HUES48 (cell line): ENCODE measurements around the gene AP3D1.

Source experiments
- H3K27ac ChIP-seq: one replicate; pipeline ENCODE4 v1.7.0; 2013; ENCODE audit warnings: low read depth, low read length, inconsistent platforms
- H3K27me3 ChIP-seq: 2 replicates; pipeline ENCODE4 v1.6.1; 2013; ENCODE audit warnings: mild to moderate bottlenecking, low read length; ENCODE audit not compliant: control insufficient read depth, insufficient read depth
- H3K36me3 ChIP-seq: 2 replicates; pipeline ENCODE4 v1.6.1; 2013; ENCODE audit warnings: low read length; ENCODE audit not compliant: control insufficient read depth, insufficient read depth
- H3K4me1 ChIP-seq: 2 replicates; pipeline ENCODE4 v1.6.1; 2013; ENCODE audit warnings: mild to moderate bottlenecking, low read length; ENCODE audit not compliant: control insufficient read depth, insufficient read depth
- H3K4me3 ChIP-seq: 2 replicates; pipeline ENCODE4 v1.5.1; 2013; ENCODE audit warnings: mild to moderate bottlenecking, low read depth, low read length
- H3K9ac ChIP-seq: 2 replicates; pipeline ENCODE4 v1.6.1; 2013; ENCODE audit warnings: mild to moderate bottlenecking, low read depth, low read length, moderate library complexity
- H3K9me3 ChIP-seq: 2 replicates; pipeline ENCODE4 v1.6.1; 2013; ENCODE audit warnings: low read length; ENCODE audit not compliant: control insufficient read depth, insufficient read depth

AP3D1 gene

DNA sequence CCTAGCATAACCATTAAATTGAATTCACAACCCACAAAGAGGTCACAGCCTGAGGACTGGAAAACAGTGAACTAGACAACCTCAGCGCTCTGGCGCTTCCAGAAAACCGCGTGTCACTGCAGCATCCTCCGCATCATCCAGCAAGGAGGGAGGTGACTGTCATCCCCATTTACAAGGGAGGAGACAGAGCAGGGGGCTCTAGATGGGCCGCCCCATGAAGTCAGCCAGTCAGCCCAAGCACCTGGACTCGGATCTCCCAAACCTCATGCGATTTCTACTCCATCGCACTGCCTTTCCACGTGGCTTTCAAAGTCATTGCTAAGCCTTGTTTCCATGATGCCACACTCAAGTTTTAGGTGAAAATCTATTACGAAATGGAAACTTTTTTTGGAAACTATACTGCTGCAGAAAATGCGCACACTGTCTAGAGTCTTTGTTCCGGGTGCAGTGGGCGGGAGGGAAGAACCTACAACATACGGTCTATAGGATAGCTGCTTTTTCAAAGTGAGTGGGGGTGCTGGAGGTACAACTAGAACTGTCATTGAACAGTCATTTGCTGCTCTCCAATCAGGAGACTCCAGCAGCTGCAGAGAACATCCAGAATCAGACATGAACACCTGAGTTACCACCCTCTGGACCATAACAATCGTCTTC lies 2.8 kb downstream of the AP3D1 start:
- no peaks in the 10 kb centered on the region for H3K27me3 ChIP-seq
- H3K4me1 ChIP-seq: peaks cover 12% of the 10 kb centered on the region
- H3K27ac ChIP-seq: no peak overlapping the region
- no peaks in the 10 kb centered on the region for H3K9me3 ChIP-seq
- no peak overlapping the region for H3K9ac ChIP-seq
- peaks cover 20% of the 10 kb centered on the region for H3K36me3 ChIP-seq
- H3K4me3 ChIP-seq: no peak overlapping the region

DNA sequence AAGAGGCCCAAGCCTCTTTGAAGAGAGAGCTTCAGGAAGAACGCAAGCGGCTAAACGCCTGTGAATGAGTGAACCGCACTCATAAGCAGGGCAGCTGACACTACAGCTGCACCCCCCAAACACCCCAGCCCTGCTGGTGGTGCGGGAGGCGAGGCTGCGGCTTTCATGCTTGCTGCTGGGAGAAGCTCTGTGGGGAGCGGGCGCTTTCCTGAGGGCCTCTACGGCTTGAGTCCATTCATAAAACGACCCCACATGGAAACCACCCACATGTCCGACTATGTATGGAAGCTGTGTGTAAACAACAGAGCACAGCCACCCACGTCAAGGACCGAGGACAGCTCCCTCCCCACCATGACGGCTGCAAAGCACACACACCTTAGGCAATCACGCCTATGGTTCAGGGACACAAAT lies 5.5 kb downstream of the AP3D1 start:
- no peak overlapping the region for H3K27ac ChIP-seq
- H3K27me3 ChIP-seq: no peaks in the 10 kb centered on the region
- peaks cover 20% of the 10 kb centered on the region for H3K36me3 ChIP-seq
- peaks cover 12% of the 10 kb centered on the region for H3K4me1 ChIP-seq
- H3K9me3 ChIP-seq: no peaks in the 10 kb centered on the region
- no peak overlapping the region for H3K9ac ChIP-seq
- no peak overlapping the region for H3K4me3 ChIP-seq

DNA sequence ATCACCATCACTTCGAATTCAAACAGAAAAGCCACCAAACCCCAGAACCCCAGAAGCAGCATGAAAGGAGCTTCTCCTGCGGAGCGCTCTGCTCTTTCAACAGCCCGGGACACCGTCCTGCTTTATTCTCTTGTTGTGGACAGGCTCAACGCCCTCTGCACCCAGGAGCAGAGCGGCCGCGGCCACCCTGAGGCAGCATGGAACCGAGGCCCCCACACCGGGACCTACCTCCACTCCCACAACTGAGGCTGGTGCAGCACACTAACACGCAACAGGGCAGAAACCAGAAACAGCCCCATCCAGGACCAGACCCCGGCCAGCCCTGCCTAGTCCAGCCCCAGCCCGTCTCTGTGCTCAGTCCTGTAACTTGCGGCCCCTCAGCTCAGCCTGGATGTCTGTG lies 7.2 kb downstream of the AP3D1 start:
- Histone ChIP-seq H3K9ac (no peak overlapping the region), H3K27me3 (no peaks in the 10 kb centered on the region), H3K4me3 (no peak overlapping the region), H3K4me1 (no peaks in the 10 kb centered on the region), H3K27ac (no peak overlapping the region), H3K36me3 (peaks cover 24% of the 10 kb centered on the region), H3K9me3 (no peaks in the 10 kb centered on the region)

DNA sequence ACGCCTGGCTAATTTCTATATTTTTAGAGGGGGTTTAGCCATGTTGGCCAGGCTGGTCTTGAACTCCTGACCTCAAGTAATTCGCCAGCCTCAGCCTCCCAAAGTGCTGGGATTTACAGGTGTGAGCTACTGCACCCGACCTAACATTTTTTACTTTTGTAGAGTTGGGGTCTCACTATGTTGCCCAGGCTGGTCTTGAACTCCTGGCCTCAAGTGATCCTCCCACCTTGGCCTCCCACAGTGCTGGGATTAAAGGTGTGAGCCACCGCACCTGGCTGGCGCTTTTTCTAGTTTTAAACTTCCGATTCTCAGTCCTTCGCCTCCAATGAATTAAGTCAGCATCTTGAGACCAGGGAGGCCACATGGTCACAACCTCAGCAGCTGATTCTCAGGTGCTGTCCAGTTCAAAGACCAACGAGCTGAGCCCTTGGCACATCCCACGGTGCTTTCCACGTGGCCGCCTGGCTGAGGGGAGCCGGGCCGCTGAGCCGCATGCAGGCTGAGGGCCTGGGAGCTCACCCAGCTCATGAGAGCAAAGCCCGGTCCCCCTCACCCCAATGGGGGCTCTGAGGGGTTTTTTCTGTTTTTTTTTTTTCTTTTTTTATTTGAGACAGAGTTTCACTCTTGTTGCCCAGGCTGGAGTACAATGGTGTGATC lies 9.1 kb downstream of the AP3D1 start:
- no peaks in the 10 kb centered on the region for H3K9me3 ChIP-seq
- no peak overlapping the region for H3K4me3 ChIP-seq
- peaks cover 33% of the 10 kb centered on the region for H3K36me3 ChIP-seq
- no peaks in the 10 kb centered on the region for H3K27me3 ChIP-seq
- H3K4me1 ChIP-seq: no peaks in the 10 kb centered on the region
- no peak overlapping the region for H3K27ac ChIP-seq
- no peak overlapping the region for H3K9ac ChIP-seq

DNA sequence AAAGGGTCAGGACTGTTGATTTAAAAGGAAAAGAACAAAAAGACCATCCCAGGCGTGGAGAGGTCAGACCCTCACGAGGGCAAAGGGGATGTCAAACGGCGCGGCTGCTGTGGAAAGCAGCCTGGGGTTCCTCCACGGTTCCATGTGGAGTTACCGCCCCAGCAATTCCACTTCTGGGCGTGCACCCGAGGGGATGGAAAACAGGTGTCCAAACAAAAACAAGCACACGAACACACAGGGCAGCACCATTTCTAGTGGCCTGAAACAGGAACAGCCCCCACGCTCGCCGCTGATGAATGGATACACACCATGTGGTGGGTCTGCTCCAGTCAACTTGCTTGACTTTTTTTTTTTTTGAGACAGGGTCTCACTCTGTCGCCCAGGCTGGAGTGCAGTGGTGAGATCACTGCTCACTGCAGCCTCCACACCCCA lies 11.2 kb downstream of the AP3D1 start:
- Histone ChIP-seq H3K9ac (no peak overlapping the region), H3K36me3 (peaks cover 43% of the 10 kb centered on the region), H3K9me3 (no peaks in the 10 kb centered on the region), H3K27ac (no peak overlapping the region), H3K4me1 (no peaks in the 10 kb centered on the region), H3K4me3 (no peak overlapping the region), H3K27me3 (no peaks in the 10 kb centered on the region)

DNA sequence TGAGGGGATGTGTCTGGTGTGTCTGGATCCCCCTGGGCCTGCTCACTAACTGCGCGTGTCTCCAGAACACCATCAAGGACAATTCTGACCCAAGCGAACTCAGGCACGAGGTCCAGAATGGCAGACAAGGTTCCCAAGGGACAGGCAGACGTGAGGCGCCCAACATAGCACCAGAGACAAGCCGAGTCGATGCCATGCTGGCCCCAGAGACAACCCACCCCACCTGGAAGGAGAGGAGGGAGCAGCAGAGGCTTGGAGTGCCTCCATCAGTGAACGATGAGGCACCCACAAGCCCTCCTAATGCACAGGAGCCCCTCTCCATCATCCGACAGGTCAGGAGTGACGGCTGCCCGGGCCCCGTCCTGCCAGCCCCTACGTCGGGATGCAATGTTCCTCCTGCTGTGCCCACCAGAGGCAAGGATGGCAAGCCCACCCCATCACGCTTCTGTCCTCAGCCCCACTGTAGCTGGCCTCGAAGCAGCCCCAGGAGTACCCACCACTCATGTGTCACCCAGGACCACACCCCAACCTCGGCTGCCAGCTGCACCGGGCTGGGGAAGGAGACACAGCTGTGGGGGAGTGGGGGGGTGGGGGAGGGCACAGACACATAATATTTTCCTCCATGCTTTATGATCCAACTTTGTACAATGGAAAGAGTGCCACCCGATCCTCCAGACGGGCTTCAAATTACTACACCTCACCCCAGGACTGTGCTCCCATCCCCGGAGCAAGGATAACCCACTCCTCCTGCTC lies 11.8 kb downstream of the AP3D1 start:
- Histone ChIP-seq H3K9me3 (no peaks in the 10 kb centered on the region), H3K27me3 (no peaks in the 10 kb centered on the region), H3K4me3 (no peak overlapping the region), H3K27ac (no peak overlapping the region), H3K36me3 (peaks cover 38% of the 10 kb centered on the region), H3K9ac (no peak overlapping the region), H3K4me1 (no peaks in the 10 kb centered on the region)

DNA sequence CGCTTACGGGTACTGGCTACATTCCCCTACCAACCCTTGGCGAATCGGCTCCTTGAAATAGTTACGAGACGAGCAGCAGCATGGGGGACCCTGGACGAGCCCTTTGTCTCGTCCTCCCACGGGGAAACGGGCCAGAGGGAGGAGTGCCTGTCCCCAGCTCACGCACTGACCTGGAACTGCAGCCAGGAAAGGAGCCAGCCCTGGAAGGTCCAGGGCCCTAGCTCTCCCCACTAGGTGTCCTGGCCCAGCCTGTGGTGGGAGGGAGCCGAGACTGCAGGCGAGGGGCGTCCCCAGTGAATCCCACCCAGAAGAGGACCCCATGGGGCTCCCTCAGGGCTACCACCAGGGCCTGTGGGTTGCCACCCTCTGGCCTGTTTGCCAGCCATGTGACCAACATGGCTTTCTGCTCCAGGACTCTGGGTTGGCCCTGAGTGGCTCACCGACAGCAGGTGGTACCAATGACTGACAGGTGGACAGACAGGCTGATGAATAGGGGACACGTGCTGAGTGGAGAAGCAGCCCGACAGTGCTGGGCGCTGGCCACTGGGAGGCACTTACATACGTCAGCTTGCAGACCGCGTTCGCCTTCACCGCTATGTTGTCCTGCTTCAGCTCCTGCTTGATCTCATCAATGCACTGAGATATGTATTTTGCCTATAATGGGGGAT lies 13.2 kb downstream of the AP3D1 start:
- no peak overlapping the region for H3K4me3 ChIP-seq
- no peak overlapping the region for H3K27ac ChIP-seq
- no peaks in the 10 kb centered on the region for H3K9me3 ChIP-seq
- no peaks in the 10 kb centered on the region for H3K4me1 ChIP-seq
- H3K9ac ChIP-seq: no peak overlapping the region
- no peaks in the 10 kb centered on the region for H3K27me3 ChIP-seq
- H3K36me3 ChIP-seq: peaks cover 40% of the 10 kb centered on the region

DNA sequence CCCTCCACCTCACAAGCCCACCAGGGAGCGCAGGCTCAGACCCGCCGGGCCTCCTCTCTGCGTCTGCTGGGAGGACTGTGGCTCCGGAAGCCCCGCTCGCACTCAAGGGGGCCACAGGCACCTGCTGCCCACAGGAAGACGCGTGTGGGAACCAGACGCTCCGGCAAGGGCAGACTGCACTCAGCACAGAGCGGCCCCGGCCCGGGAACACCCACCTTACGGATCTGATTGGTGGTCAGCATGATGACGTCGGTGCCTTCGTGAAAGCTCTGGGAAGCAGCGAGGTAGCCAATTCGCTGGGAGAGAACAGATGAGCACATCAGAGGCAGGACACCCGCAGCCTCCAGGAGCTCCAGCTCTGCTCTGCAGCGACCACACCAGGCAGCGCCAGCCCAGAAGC lies 14.6 kb downstream of the AP3D1 start:
- Histone ChIP-seq H3K27ac (no peak overlapping the region), H3K36me3 (peaks cover 54% of the 10 kb centered on the region), H3K9ac (no peak overlapping the region), H3K9me3 (no peaks in the 10 kb centered on the region), H3K4me1 (no peaks in the 10 kb centered on the region), H3K4me3 (no peak overlapping the region), H3K27me3 (no peaks in the 10 kb centered on the region)

DNA sequence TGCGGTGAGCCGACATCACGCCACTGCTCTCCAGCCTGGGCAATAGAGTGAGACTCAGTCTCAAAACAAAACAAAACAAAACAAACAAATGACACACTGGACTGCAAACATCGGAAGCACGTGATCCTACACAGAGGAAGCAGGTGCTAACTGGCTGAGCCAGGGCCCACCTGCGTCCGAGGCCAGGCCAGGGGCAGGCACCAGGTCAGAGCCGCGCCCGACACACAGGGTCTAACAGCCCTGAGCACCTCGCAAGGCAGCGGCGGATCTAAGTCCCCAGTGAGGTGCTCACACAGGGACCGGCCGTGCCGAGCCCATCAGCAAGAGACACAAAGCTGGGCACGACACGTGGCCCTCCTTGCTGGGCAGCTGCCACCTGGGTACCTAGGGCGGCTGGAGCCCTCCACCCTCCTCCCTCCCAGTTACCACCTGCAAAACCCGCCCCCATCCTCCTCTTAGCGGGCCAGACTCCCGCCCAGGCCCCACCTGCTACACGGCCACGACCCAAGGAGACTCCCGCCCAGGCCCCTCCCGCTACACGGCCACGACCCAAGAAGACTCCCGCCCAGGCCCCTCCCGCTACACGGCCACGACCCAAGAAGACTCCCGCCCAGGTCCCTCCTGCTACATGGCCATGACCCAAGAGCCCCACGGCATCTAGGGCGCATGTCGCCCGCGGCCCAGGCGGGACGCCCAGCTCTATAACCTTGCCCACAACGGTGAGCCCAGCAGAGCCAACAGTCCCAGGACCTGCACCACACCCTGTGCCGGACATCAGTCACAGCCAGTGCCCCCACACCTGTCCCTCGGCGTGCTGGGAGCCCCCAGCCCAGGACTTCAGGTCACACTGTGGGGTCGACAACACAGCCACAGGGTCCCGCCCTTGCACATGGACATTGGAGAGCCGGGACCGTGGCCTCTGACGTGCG lies 15.6 kb downstream of the AP3D1 start:
- Histone ChIP-seq H3K9me3 (no peaks in the 10 kb centered on the region), H3K4me3 (no peak overlapping the region), H3K36me3 (peaks cover 65% of the 10 kb centered on the region), H3K9ac (no peak overlapping the region), H3K4me1 (no peaks in the 10 kb centered on the region), H3K27me3 (no peaks in the 10 kb centered on the region), H3K27ac (no peak overlapping the region)

DNA sequence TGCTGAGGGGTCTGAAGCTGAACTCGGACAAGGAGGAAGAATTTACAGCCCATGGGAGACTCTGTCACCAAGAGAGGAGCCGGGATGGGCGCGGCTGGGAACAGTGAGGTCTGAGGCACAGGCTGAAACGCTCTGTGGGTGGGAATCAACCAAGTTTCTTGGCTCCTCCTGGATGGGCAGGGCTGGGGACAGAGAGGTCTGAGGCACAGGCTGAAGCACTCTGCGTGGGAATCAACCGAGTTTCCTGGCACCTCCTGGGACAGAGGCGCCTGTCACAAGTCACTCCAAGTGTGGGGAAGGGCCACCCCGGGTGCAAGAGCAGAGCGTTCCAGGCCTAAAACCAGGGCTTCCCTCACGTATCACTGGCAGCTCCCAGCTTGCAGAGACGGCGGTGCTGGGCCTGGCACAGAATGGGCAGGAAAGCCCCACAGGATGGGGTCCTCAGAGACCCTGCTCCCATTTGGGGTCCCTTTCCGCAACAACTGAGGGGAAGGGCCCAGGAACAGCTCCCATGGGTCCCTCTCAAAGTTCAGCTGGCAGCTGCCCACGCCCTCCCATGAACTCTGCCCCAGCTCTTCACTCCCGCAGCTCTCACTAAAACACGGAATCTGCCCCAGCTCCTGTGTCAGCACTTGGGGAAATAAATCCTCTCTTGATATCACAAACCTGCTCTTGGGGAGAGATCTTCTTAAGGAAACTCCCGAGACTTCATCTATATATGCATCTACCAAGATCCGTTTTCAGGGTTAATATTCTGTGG lies 18.5 kb downstream of the AP3D1 start:
- H3K27me3 ChIP-seq: no peaks in the 10 kb centered on the region
- peaks cover 68% of the 10 kb centered on the region for H3K36me3 ChIP-seq

More for the DNA sequence above, 18.5 kb downstream of the AP3D1 start:
- Histone ChIP-seq H3K9ac (no peak overlapping the region), H3K9me3 (no peaks in the 10 kb centered on the region), H3K27ac (no peak overlapping the region), H3K4me3 (no peak overlapping the region), H3K4me1 (no peaks in the 10 kb centered on the region)
